Upper lobe of left lung (tissue), 4 donors: ENCODE measurements around the gene LMNTD2.
A peak's percentile ranks its signal among the peaks of the same experiment; 100 is the strongest.

ENCODE experiments used
- CTCF ChIP-seq, 6 experiments: fragments of 450-650 bp in 4 of 6; fragments of 200-600 bp in 2 of 6; sonication (generic) in 2 of 6; IDR thresholded peaks; one replicate each; pipeline ENCODE4 v1.5.1; 2016 to 2019; ENCODE audit warnings: antibody characterized with exemption in 6 of 6
- EP300 ChIP-seq, 4 donors: sonication (generic); formaldehyde crosslinking; IDR thresholded peaks; one replicate each; pipeline ENCODE4 v1.5.1; 2017; ENCODE audit warnings: antibody characterized with exemption in 4 of 4, control low read depth in 2 of 4
- POLR2A ChIP-seq, 4 donors: fragments of 450-650 bp; IDR thresholded peaks; one replicate each; pipeline ENCODE4 v1.5.1; 2016 to 2017; ENCODE audit warnings: antibody characterized with exemption in 4 of 4, mild to moderate bottlenecking in 2 of 4
- POLR2AphosphoS5 ChIP-seq, 2 donors: sonication (generic); formaldehyde crosslinking; IDR thresholded peaks; one replicate each; pipeline ENCODE4 v1.5.1; 2017; ENCODE audit warnings: antibody characterized with exemption in 2 of 2

GRCh38 chr11:568306-569157 lies 8.0 kb upstream of the LMNTD2 start:
- TF ChIP-seq CTCF (IDR thresholded peaks at IDR 0.05): peak in 4 of 6 experiments; percentile 28 to 47 (median 34)
- peak in 2 of 4 donors; percentile 59 to 78 for TF ChIP-seq POLR2A (IDR thresholded peaks at IDR 0.05)
- peak; percentile 11 to 36 for TF ChIP-seq POLR2AphosphoS5 (IDR thresholded peaks at IDR 0.05)
- TF ChIP-seq EP300 (IDR thresholded peaks at IDR 0.05): no peak
